Neuronal stem cell (in vitro differentiated cells): ENCODE results near the gene INTS6.

Experiments used
- DNase-seq: peaks from one replicate; pipeline ENCODE4 v3.0.0-alpha.2; 2013; ENCODE audit warnings: low spot score
- H2AFZ ChIP-seq: one replicate; pipeline ENCODE4 v1.6.1; 2013; ENCODE audit warnings: mild to moderate bottlenecking, low read length, inconsistent platforms
- H2AK5ac ChIP-seq: 2 replicates; pipeline ENCODE4 v1.6.1; 2013; ENCODE audit warnings: low read depth, mild to moderate bottlenecking, inconsistent platforms, low read length, moderate library complexity, mixed read lengths
- H2BK120ac ChIP-seq: 2 replicates; pipeline ENCODE4 v1.6.1; 2013; ENCODE audit warnings: low read depth, mild to moderate bottlenecking, inconsistent platforms, low read length, moderate library complexity, mixed read lengths
- H2BK12ac ChIP-seq: one replicate; pipeline ENCODE4 v1.6.1; 2013; ENCODE audit warnings: low read length, inconsistent platforms
- H2BK15ac ChIP-seq: 2 replicates; pipeline ENCODE4 v1.6.1; 2013; ENCODE audit warnings: mild to moderate bottlenecking, low read length, inconsistent platforms, mixed read lengths
- H2BK5ac ChIP-seq: one replicate; pipeline ENCODE4 v1.6.1; 2013; ENCODE audit warnings: inconsistent platforms, mild to moderate bottlenecking, low read length, moderate library complexity
- H3K14ac ChIP-seq: one replicate; pipeline ENCODE4 v1.6.1; 2013; ENCODE audit warnings: low read length, inconsistent platforms
- H3K18ac ChIP-seq: 2 replicates; pipeline ENCODE4 v1.6.1; 2013; ENCODE audit warnings: low read length, inconsistent platforms
- H3K23ac ChIP-seq: 2 replicates; pipeline ENCODE4 v1.6.1; 2013; ENCODE audit warnings: low read depth, mild to moderate bottlenecking, mixed read lengths, low read length, inconsistent platforms; ENCODE audit not compliant: poor library complexity
- H3K27ac ChIP-seq: replicated peaks from 3 replicates; pipeline ENCODE4 v1.5.1; 2013; ENCODE audit warnings: low read length, inconsistent platforms
- H3K27me3 ChIP-seq, 3 experiments: 2 replicates each; pipeline ENCODE4 v1.6.1; 2013; ENCODE audit warnings: low read length in 3 of 3, mild to moderate bottlenecking in 2 of 3, inconsistent platforms in 1 of 3, low read depth in 1 of 3, mixed read lengths in 1 of 3, moderate library complexity in 1 of 3; ENCODE audit not compliant: control insufficient read depth in 3 of 3, insufficient read depth in 3 of 3
- H3K36me3 ChIP-seq, 2 donors: replicated peaks in 1 of 2; 2 replicates each; pipeline ENCODE4 v1.6.1; 2013; ENCODE audit warnings: low read length in 2 of 2; ENCODE audit not compliant: control insufficient read depth in 2 of 2, insufficient read depth in 2 of 2
- H3K4ac ChIP-seq: 2 replicates; pipeline ENCODE4 v1.6.1; 2013; ENCODE audit warnings: inconsistent platforms, mild to moderate bottlenecking, low read length, moderate library complexity
- H3K4me1 ChIP-seq, 2 donors: 1 replicate in 1 of 2; 2 replicates in 1 of 2; pipeline ENCODE4 v1.6.1; 2013; ENCODE audit warnings: low read length in 2 of 2, low read depth in 1 of 2; ENCODE audit not compliant: control insufficient read depth in 2 of 2, insufficient read depth in 1 of 2
- H3K4me2 ChIP-seq: one replicate; pipeline ENCODE4 v1.6.1; 2013; ENCODE audit warnings: mild to moderate bottlenecking, low read length, inconsistent platforms; ENCODE audit not compliant: insufficient read depth, poor library complexity, severe bottlenecking
- H3K4me3 ChIP-seq, 2 donors: 2 replicates each; pipeline ENCODE4 v1.5.1; 2013; ENCODE audit warnings: low read length in 2 of 2, mild to moderate bottlenecking in 2 of 2, inconsistent platforms in 1 of 2, moderate library complexity in 1 of 2
- H3K79me1 ChIP-seq: one replicate; pipeline ENCODE4 v1.6.1; 2013; ENCODE audit warnings: low read depth, mild to moderate bottlenecking, inconsistent platforms, low read length, moderate library complexity
- H3K9ac ChIP-seq: one replicate; pipeline ENCODE4 v1.6.1; 2013; ENCODE audit warnings: mild to moderate bottlenecking, low read depth, low read length, inconsistent platforms; ENCODE audit not compliant: poor library complexity
- H3K9me3 ChIP-seq, 2 donors: replicated peaks in 1 of 2; 2 replicates each; pipeline versions ENCODE3 to v1.6.1; 2013; ENCODE audit warnings: low read length in 2 of 2, mild to moderate bottlenecking in 2 of 2, inconsistent platforms in 1 of 2, low read depth in 1 of 2, mixed read lengths in 1 of 2, moderate library complexity in 1 of 2; ENCODE audit not compliant: control insufficient read depth in 2 of 2, insufficient read depth in 1 of 2
- H4K8ac ChIP-seq: one replicate; pipeline ENCODE4 v1.6.1; 2013; ENCODE audit warnings: low read depth, mild to moderate bottlenecking, inconsistent platforms, low read length, moderate library complexity
- H4K91ac ChIP-seq: one replicate; pipeline ENCODE4 v1.6.1; 2013; ENCODE audit warnings: low read length, low read depth, mild to moderate bottlenecking, inconsistent platforms; ENCODE audit not compliant: poor library complexity
- WGBS, 2 donors: extraction: QIAGEN DNeasy Blood & Tissue Kit; methylation state at CpG; one replicate each; pipeline ENCODE4 v1.1.7; 2013; ENCODE audit warnings: missing lambda C conversion rate in 2 of 2, mixed read lengths in 1 of 2; ENCODE audit not compliant: insufficient read length in 2 of 2, insufficient replicate concordance in 1 of 2; ENCODE audit errors: extremely low coverage in 2 of 2; 5-methylcytosine and 5-hydroxymethylcytosine counted together

Gene INTS6

DNA sequence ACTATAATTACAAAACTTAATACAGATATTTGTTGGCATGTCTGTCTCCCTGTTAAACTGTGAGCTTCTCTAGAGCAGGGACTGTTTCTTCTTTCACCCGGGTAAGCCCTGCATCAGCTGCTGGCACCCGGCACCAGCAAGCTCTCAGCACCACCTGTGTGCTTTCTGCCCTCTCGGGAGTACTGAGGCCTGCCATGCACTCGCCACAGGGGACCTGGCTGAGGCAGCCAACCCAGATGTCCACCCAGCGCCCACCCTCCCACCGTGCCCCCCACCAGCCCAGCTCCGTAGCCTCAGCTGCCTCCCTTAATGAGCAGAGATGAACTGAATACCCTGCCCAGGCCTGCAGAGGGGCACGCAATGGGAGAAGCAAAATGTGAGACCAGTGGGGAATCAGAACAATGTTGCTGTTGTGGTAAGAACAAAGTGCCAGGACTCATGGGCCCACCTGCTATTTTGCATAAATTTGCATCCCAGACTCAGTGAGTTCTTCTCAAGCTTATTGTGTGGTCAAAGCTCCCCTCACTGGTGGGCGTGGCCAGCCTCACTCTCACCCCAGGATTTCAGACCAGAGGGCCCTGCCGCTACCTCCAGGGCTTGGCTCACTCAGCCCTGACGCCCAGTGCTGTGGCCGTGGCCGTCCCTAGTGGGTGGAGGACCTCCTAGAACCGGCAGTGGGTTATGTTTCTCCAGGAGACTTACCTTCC, 128.0 kb downstream of the INTS6 start:
- Histone ChIP-seq H2AFZ (no peak overlapping the region), H2AK5ac (peak overlapping the region; percentile 58), H3K9ac (no peak overlapping the region), H2BK12ac (no peak overlapping the region), H2BK5ac (no peak overlapping the region), H3K4me1 (peaks cover 0 to 11% of the 10 kb centered on the region in 2 donors), H2BK120ac (no peak overlapping the region), H4K8ac (no peak overlapping the region), H3K36me3 (no peaks in the 10 kb centered on the region), H3K4ac (no peak overlapping the region), H3K79me1 (no peaks in the 10 kb centered on the region), H3K27me3 (peaks cover 0 to 9% (median 0%) of the 10 kb centered on the region in 3 experiments), H3K4me2 (no peak overlapping the region), H4K91ac (no peak overlapping the region), H3K23ac (no peak overlapping the region), H3K4me3 (no peak overlapping the region), H3K18ac (peak overlapping the region; percentile 73), H3K27ac (no peak overlapping the region), H2BK15ac (no peak overlapping the region), H3K14ac (no peak overlapping the region), H3K9me3 (no peaks in the 10 kb centered on the region)
- no peak for DNase-seq
- no CpG with 5 or more reads among the region's 14 CpGs for WGBS, 2 donors

- Histone ChIP-seq H2BK15ac (no peak overlapping the region), H3K4me2 (no peak overlapping the region), H3K4me3 (no peak overlapping the region), H3K9ac (no peak overlapping the region), H2BK120ac (no peak overlapping the region), H3K4ac (no peak overlapping the region), H4K8ac (no peak overlapping the region), H3K27me3 (peaks cover 0 to 9% (median 0%) of the 10 kb centered on the region in 3 experiments), H3K23ac (no peak overlapping the region), H3K79me1 (no peaks in the 10 kb centered on the region), H3K14ac (no peak overlapping the region), H3K4me1 (peaks cover 0 to 11% of the 10 kb centered on the region in 2 donors), H2AK5ac (no peak overlapping the region), H3K9me3 (no peaks in the 10 kb centered on the region), H3K27ac (no peak overlapping the region), H2BK12ac (no peak overlapping the region), H3K18ac (no peak overlapping the region), H4K91ac (no peak overlapping the region), H3K36me3 (no peaks in the 10 kb centered on the region), H2AFZ (no peak overlapping the region), H2BK5ac (no peak overlapping the region)
- DNase-seq, result no peak
- WGBS, 2 donors, result no CpG with 5 or more reads among the region's 5 CpGs
These were observed 128.9 kb downstream of the INTS6 start for GRCh38 chr13:51323824-51324511.

GRCh38 chr13:51322826-51323225, 130.0 kb downstream of the INTS6 start:
- no peak overlapping the region for H2BK120ac ChIP-seq
- H3K4me3 ChIP-seq, result no peak overlapping the region
- H2BK15ac ChIP-seq, result peak overlapping the region; percentile 65
- no peaks in the 10 kb centered on the region for H3K36me3 ChIP-seq
- H2BK5ac ChIP-seq, result no peak overlapping the region
- no peaks in the 10 kb centered on the region for H3K79me1 ChIP-seq
- H4K8ac ChIP-seq, result no peak overlapping the region
- H2BK12ac ChIP-seq, result peak overlapping the region; percentile 16
- no peaks in the 10 kb centered on the region for H3K9me3 ChIP-seq
- H3K4me2 ChIP-seq, result no peak overlapping the region
- peaks cover 0 to 9% of the 10 kb centered on the region in 2 donors for H3K4me1 ChIP-seq
- no peak overlapping the region for H3K27ac ChIP-seq
- H2AK5ac ChIP-seq, result no peak overlapping the region
- H3K27me3 ChIP-seq, result peaks cover 0 to 9% (median 0%) of the 10 kb centered on the region in 3 experiments
- H3K9ac ChIP-seq, result no peak overlapping the region
- no peak overlapping the region for H4K91ac ChIP-seq
- no CpG with 5 or more reads among the region's 3 CpGs for WGBS, 2 donors
- H2AFZ ChIP-seq, result no peak overlapping the region
- DNase-seq, result no peak
- H3K4ac ChIP-seq, result no peak overlapping the region
- H3K18ac ChIP-seq, result no peak overlapping the region
- no peak overlapping the region for H3K23ac ChIP-seq
- no peak overlapping the region for H3K14ac ChIP-seq

- Histone ChIP-seq H2AFZ (no peak overlapping the region), H3K9ac (no peak overlapping the region), H4K8ac (no peak overlapping the region), H3K79me1 (no peaks in the 10 kb centered on the region), H3K4ac (no peak overlapping the region), H3K4me2 (no peak overlapping the region), H3K4me3 (no peak overlapping the region), H2AK5ac (no peak overlapping the region), H3K14ac (no peak overlapping the region), H3K4me1 (peaks cover 0 to 9% of the 10 kb centered on the region in 2 donors), H3K27me3 (peaks cover 0 to 9% (median 0%) of the 10 kb centered on the region in 3 experiments), H3K23ac (no peak overlapping the region), H3K18ac (no peak overlapping the region), H2BK15ac (no peak overlapping the region), H2BK12ac (no peak overlapping the region), H2BK120ac (no peak overlapping the region), H2BK5ac (no peak overlapping the region), H3K9me3 (no peaks in the 10 kb centered on the region), H4K91ac (no peak overlapping the region), H3K27ac (no peak overlapping the region), H3K36me3 (no peaks in the 10 kb centered on the region)
- no peak for DNase-seq
- no CpG with 5 or more reads among the region's 2 CpGs for WGBS, 2 donors
These were observed 131.0 kb downstream of the INTS6 start for GRCh38 chr13:51321836-51322235.
